Mesothelial cell of epicardium (in vitro differentiated cells): ENCODE results near the gene MRPL45. TPM values are rescaled to one million over a fixed set of nuclear protein-coding genes. Genes with fewer than 3 reads are reported as not detected.

Source experiments
- DNase-seq, 2 experiments: peaks; one replicate each; pipeline ENCODE4 v3.0.0; 2021; ENCODE audit warnings: low spot score in 2 of 2; ENCODE audit not compliant: unreplicated experiment in 2 of 2
- H3K27ac Mint-ChIP-seq: 2 replicates; pipeline ENCODE4 v1.8.0; 2021; ENCODE audit warnings: mixed read lengths
- H3K27me3 Mint-ChIP-seq: 2 replicates; pipeline ENCODE4 v1.8.0; 2021; ENCODE audit warnings: low read depth, mixed read lengths
- H3K36me3 Mint-ChIP-seq: 2 replicates; pipeline ENCODE4 v1.8.0; 2021; ENCODE audit warnings: mixed read lengths
- H3K4me1 Mint-ChIP-seq: 2 replicates; pipeline ENCODE4 v1.8.0; 2021; ENCODE audit warnings: mixed read lengths
- H3K4me3 Mint-ChIP-seq: 2 replicates; pipeline ENCODE4 v1.8.0; 2021; ENCODE audit warnings: mild to moderate bottlenecking, moderate library complexity, mixed read lengths
- H3K9me3 Mint-ChIP-seq: 2 replicates; pipeline ENCODE4 v1.8.0; 2021; ENCODE audit warnings: mixed read lengths
- CTCF ChIP-seq: fragments of 200-600 bp; sonication (generic); IDR thresholded peaks from one replicate; pipeline ENCODE4 v1.5.0; 2021; ENCODE audit warnings: antibody characterized with exemption; ENCODE audit not compliant: unreplicated experiment
- total RNA-seq: library from RNA; stranded (reverse); gene quantifications from 3 replicates; pipeline ENCODE4 v1.2.1, GENCODE V29; 2021

Gene MRPL45
- total RNA-seq, 1 donor from 2014 or later, result 42.9 TPM

- no peak for DNase-seq
- no peak for TF ChIP-seq CTCF
- no peaks in the 10 kb centered on the region for H3K9me3 Mint-ChIP-seq
- peaks cover 58% of the 10 kb centered on the region for H3K4me1 Mint-ChIP-seq
- no peaks in the 10 kb centered on the region for H3K36me3 Mint-ChIP-seq
- H3K27ac Mint-ChIP-seq, result no peak overlapping the region
- no peaks in the 10 kb centered on the region for H3K27me3 Mint-ChIP-seq
- no peak overlapping the region for H3K4me3 Mint-ChIP-seq
Observed at GRCh38 chr17:38355251-38355650, 58.3 kb downstream of the MRPL45 start.

- H3K27ac Mint-ChIP-seq, result no peak overlapping the region
- H3K9me3 Mint-ChIP-seq, result no peaks in the 10 kb centered on the region
- DNase-seq, result no peak
- H3K4me1 Mint-ChIP-seq, result peaks cover 58% of the 10 kb centered on the region
- H3K27me3 Mint-ChIP-seq, result no peaks in the 10 kb centered on the region
- no peak overlapping the region for H3K4me3 Mint-ChIP-seq
- H3K36me3 Mint-ChIP-seq, result peaks cover 3% of the 10 kb centered on the region
- no peak for TF ChIP-seq CTCF
Observed at GRCh38 chr17:38357486-38358123, 60.6 kb downstream of the MRPL45 start.

GRCh38 chr17:38358586-38359513 lies 61.9 kb downstream of the MRPL45 start:
- H3K4me1 Mint-ChIP-seq, result peaks cover 49% of the 10 kb centered on the region
- no peaks in the 10 kb centered on the region for H3K27me3 Mint-ChIP-seq
- DNase-seq, result no peak
- H3K27ac Mint-ChIP-seq, result peak overlapping the region; percentile 48
- no peak for TF ChIP-seq CTCF
- H3K9me3 Mint-ChIP-seq, result no peaks in the 10 kb centered on the region
- H3K4me3 Mint-ChIP-seq, result no peak overlapping the region
- H3K36me3 Mint-ChIP-seq, result peaks cover 4% of the 10 kb centered on the region

GRCh38 chr17:38361694-38362465 lies 64.9 kb downstream of the MRPL45 start:
- H3K4me1 Mint-ChIP-seq, result peaks cover 27% of the 10 kb centered on the region
- peak overlapping the region; percentile 60 for H3K27ac Mint-ChIP-seq
- no peak for TF ChIP-seq CTCF
- H3K9me3 Mint-ChIP-seq, result no peaks in the 10 kb centered on the region
- peaks cover 10% of the 10 kb centered on the region for H3K36me3 Mint-ChIP-seq
- no peaks in the 10 kb centered on the region for H3K27me3 Mint-ChIP-seq
- H3K4me3 Mint-ChIP-seq, result no peak overlapping the region
- DNase-seq, result no peak

GRCh38 chr17:38363016-38363415 lies 66.0 kb downstream of the MRPL45 start:
- no peak for DNase-seq
- Mint-ChIP-seq H3K27me3 (no peaks in the 10 kb centered on the region), H3K27ac (no peak overlapping the region), H3K4me1 (peaks cover 19% of the 10 kb centered on the region), H3K9me3 (no peaks in the 10 kb centered on the region), H3K4me3 (no peak overlapping the region), H3K36me3 (peaks cover 15% of the 10 kb centered on the region)
- no peak for TF ChIP-seq CTCF
